HEK293 (cell line): Measurements from ENCODE around the gene SLPI.

Source experiments
- GLIS1 ChIP-seq: fragments of 450-650 bp; formaldehyde crosslinking; IDR thresholded peaks from 2 replicates; pipeline ENCODE4 v1.5.1; 2016; ENCODE audit warnings: missing biosample characterization, missing genetic modification characterization
- ZNF121 ChIP-seq: fragments of 450-650 bp; formaldehyde crosslinking; IDR thresholded peaks from 2 replicates; pipeline ENCODE4 v1.5.1; 2016; ENCODE audit warnings: missing biosample characterization, missing genetic modification characterization
- ZNF175 ChIP-seq: fragments of 450-650 bp; formaldehyde crosslinking; IDR thresholded peaks from 2 replicates; pipeline ENCODE4 v1.5.1; 2016; ENCODE audit warnings: missing biosample characterization, missing genetic modification characterization
- ZNF214 ChIP-seq: fragments of 450-650 bp; formaldehyde crosslinking; IDR thresholded peaks from 2 replicates; pipeline ENCODE4 v1.5.1; 2017; ENCODE audit warnings: missing biosample characterization, mild to moderate bottlenecking, missing genetic modification characterization, borderline replicate concordance
- ZNF311 ChIP-seq: fragments of 450-650 bp; formaldehyde crosslinking; IDR thresholded peaks from 2 replicates; pipeline ENCODE4 v1.5.1; 2017; ENCODE audit warnings: missing biosample characterization, missing genetic modification characterization, borderline replicate concordance
- ZNF530 ChIP-seq: fragments of 450-650 bp; formaldehyde crosslinking; IDR thresholded peaks from 2 replicates; pipeline ENCODE4 v1.5.1; 2016; ENCODE audit warnings: low read depth, missing biosample characterization, missing genetic modification characterization
- ZSCAN16 ChIP-seq: fragments of 450-650 bp; formaldehyde crosslinking; IDR thresholded peaks from 2 replicates; pipeline ENCODE4 v1.5.1; 2016; ENCODE audit warnings: missing biosample characterization, missing genetic modification characterization
- ZSCAN30 ChIP-seq: fragments of 450-650 bp; IDR thresholded peaks from 2 replicates; pipeline ENCODE4 v1.5.1; 2018; ENCODE audit warnings: missing biosample characterization, mild to moderate bottlenecking, missing genetic modification characterization, moderate library complexity
- TF ChIP-seq, protein P1 (sequence below): fragments of 450-650 bp; formaldehyde crosslinking; IDR thresholded peaks from 2 replicates; pipeline ENCODE4 v1.5.1; 2016; ENCODE audit warnings: missing biosample characterization, missing genetic modification characterization
- TF ChIP-seq, protein P2 (sequence below): fragments of 450-650 bp; formaldehyde crosslinking; IDR thresholded peaks from 2 replicates; pipeline ENCODE4 v1.5.1; 2016; ENCODE audit warnings: missing biosample characterization, missing genetic modification characterization
- TF ChIP-seq, protein P3 (sequence below): sonication (generic); formaldehyde crosslinking; IDR thresholded peaks from 2 replicates; pipeline ENCODE4 v1.8.1; 2022; ENCODE audit warnings: mild to moderate bottlenecking, moderate library complexity, missing genetic modification reagents

DNA sequence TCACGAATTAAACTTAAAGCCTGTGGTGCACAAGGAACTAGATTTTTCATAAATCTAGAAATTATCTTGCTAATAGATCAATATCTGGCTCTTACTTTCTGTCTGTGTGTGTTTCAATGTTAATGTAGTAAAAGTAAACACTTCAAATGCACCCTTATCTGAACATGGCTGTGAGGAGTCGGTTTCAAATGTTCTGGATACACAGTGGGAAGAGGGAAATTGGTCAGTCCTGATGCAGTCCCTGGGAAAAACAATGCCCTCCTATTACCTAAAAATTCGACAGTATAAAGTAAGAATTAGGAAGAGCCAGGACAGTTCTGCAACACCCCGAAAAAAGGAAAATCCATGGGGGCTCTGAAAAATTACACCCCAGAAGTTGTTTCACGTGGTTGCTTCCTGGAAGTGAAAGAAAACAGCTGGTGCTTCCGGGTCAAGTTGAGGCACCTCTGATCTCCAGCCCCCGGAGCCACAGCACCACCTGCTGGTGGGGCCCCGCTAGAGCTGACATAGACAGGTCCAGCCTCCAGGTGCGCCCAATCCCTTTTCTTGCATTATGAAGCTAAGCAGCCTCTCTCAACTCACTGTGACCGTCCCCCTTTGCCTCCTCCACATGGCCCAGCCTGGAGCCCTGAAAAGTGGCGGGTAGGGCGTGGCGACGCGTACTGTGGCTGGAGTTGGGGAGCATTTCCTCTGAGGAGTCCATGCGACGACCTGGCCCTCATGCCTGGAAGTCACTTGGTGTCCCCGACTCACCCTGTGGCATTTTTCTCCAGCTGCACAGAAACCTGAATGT is 24.9 kb downstream of the SLPI start:
- TF ChIP-seq, protein P1, sequence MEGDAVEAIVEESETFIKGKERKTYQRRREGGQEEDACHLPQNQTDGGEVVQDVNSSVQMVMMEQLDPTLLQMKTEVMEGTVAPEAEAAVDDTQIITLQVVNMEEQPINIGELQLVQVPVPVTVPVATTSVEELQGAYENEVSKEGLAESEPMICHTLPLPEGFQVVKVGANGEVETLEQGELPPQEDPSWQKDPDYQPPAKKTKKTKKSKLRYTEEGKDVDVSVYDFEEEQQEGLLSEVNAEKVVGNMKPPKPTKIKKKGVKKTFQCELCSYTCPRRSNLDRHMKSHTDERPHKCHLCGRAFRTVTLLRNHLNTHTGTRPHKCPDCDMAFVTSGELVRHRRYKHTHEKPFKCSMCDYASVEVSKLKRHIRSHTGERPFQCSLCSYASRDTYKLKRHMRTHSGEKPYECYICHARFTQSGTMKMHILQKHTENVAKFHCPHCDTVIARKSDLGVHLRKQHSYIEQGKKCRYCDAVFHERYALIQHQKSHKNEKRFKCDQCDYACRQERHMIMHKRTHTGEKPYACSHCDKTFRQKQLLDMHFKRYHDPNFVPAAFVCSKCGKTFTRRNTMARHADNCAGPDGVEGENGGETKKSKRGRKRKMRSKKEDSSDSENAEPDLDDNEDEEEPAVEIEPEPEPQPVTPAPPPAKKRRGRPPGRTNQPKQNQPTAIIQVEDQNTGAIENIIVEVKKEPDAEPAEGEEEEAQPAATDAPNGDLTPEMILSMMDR: no peak
- no peak for TF ChIP-seq ZNF311 (tag by site-specific recombination)
- TF ChIP-seq ZSCAN30 (tag by site-specific recombination): no peak
- TF ChIP-seq, protein P2, sequence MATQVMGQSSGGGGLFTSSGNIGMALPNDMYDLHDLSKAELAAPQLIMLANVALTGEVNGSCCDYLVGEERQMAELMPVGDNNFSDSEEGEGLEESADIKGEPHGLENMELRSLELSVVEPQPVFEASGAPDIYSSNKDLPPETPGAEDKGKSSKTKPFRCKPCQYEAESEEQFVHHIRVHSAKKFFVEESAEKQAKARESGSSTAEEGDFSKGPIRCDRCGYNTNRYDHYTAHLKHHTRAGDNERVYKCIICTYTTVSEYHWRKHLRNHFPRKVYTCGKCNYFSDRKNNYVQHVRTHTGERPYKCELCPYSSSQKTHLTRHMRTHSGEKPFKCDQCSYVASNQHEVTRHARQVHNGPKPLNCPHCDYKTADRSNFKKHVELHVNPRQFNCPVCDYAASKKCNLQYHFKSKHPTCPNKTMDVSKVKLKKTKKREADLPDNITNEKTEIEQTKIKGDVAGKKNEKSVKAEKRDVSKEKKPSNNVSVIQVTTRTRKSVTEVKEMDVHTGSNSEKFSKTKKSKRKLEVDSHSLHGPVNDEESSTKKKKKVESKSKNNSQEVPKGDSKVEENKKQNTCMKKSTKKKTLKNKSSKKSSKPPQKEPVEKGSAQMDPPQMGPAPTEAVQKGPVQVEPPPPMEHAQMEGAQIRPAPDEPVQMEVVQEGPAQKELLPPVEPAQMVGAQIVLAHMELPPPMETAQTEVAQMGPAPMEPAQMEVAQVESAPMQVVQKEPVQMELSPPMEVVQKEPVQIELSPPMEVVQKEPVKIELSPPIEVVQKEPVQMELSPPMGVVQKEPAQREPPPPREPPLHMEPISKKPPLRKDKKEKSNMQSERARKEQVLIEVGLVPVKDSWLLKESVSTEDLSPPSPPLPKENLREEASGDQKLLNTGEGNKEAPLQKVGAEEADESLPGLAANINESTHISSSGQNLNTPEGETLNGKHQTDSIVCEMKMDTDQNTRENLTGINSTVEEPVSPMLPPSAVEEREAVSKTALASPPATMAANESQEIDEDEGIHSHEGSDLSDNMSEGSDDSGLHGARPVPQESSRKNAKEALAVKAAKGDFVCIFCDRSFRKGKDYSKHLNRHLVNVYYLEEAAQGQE (tag by site-specific recombination): no peak
- no peak for TF ChIP-seq ZNF530 (tag by site-specific recombination)
- TF ChIP-seq ZNF121: no peak
- TF ChIP-seq ZNF214 (tag by site-specific recombination): no peak
- no peak for TF ChIP-seq GLIS1
- no peak for TF ChIP-seq ZNF175
- TF ChIP-seq ZSCAN16: no peak
- TF ChIP-seq, protein P3, sequence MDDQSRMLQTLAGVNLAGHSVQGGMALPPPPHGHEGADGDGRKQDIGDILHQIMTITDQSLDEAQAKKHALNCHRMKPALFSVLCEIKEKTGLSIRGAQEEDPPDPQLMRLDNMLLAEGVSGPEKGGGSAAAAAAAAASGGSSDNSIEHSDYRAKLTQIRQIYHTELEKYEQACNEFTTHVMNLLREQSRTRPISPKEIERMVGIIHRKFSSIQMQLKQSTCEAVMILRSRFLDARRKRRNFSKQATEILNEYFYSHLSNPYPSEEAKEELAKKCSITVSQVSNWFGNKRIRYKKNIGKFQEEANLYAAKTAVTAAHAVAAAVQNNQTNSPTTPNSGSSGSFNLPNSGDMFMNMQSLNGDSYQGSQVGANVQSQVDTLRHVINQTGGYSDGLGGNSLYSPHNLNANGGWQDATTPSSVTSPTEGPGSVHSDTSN: no peak
